Hematopoietic multipotent progenitor cell treated with erythropoietin and hydrocortisone succinate and interleukin-3 and kit ligand, for 15 days (in vitro differentiated cells): ENCODE measurements around the gene NMNAT2.

ENCODE experiments used
- DNase-seq: peaks from one replicate; pipeline ENCODE4 v3.0.0-alpha.2; 2015; ENCODE audit warnings: low spot score

Gene NMNAT2

GRCh38 chr1:183212870-183213269 lies 205.3 kb downstream of the NMNAT2 start:
- no peak for DNase-seq

GRCh38 chr1:183210681-183211080 lies 207.5 kb downstream of the NMNAT2 start:
- no peak for DNase-seq

GRCh38 chr1:183209533-183210158 lies 208.5 kb downstream of the NMNAT2 start:
- no peak for DNase-seq

- DNase-seq = no peak
These were observed 211.6 kb downstream of the NMNAT2 start for GRCh38 chr1:183206538-183207122.

- no peak for DNase-seq
These were observed 212.9 kb downstream of the NMNAT2 start for GRCh38 chr1:183205196-183205781.

- DNase-seq = no peak
These were observed 215.1 kb downstream of the NMNAT2 start for GRCh38 chr1:183203094-183203493.

- no peak for DNase-seq
These were observed 217.7 kb downstream of the NMNAT2 start for GRCh38 chr1:183200451-183200850.

GRCh38 chr1:183199304-183199703 lies 218.9 kb downstream of the NMNAT2 start:
- DNase-seq = no peak

- no peak for DNase-seq
These were observed 219.7 kb downstream of the NMNAT2 start for GRCh38 chr1:183198463-183198862.
